Chondrocyte (in vitro differentiated cells): Measurements from ENCODE around the gene INPP4A. TPM values are rescaled to one million over a fixed set of nuclear protein-coding genes. Genes with fewer than 3 reads are reported as not detected.
"Not testable (repeated sequence)": the region's sequence is repeated elsewhere in the genome, so short reads cannot be mapped to it uniquely, and the experiment has no call there.

Source experiments
- DNase-seq: peaks from one replicate; pipeline ENCODE4 v3.0.0; 2021; ENCODE audit warnings: mixed read lengths, low spot score
- H3K27ac Mint-ChIP-seq: one replicate; pipeline ENCODE4 v1.8.0; 2021; ENCODE audit warnings: mild to moderate bottlenecking, moderate library complexity, mixed read lengths; ENCODE audit not compliant: unreplicated experiment
- H3K27me3 Mint-ChIP-seq: 2 replicates; pipeline ENCODE4 v1.8.0; 2021; ENCODE audit warnings: low read depth, mixed read lengths
- H3K36me3 Mint-ChIP-seq: 2 replicates; pipeline ENCODE4 v1.8.0; 2021; ENCODE audit warnings: low read depth, mixed read lengths
- H3K4me1 Mint-ChIP-seq: 2 replicates; pipeline ENCODE4 v1.8.0; 2021; ENCODE audit warnings: low read depth, mild to moderate bottlenecking, mixed read lengths
- H3K4me3 Mint-ChIP-seq: one replicate; pipeline ENCODE4 v1.8.0; 2021; ENCODE audit warnings: mild to moderate bottlenecking, moderate library complexity, mixed read lengths; ENCODE audit not compliant: unreplicated experiment
- H3K9me3 Mint-ChIP-seq: 2 replicates; pipeline ENCODE4 v1.8.0; 2021; ENCODE audit warnings: low read depth, mixed read lengths
- CTCF ChIP-seq: fragments of 200-600 bp; sonication (generic); IDR thresholded peaks from 2 replicates; pipeline ENCODE4 v1.5.0; 2021; ENCODE audit warnings: antibody characterized with exemption, mild to moderate bottlenecking, moderate library complexity
- total RNA-seq: library from RNA; stranded (reverse); gene quantifications from 3 replicates; pipeline ENCODE4 v1.2.1, GENCODE V29; 2021

The INPP4A gene
- total RNA-seq, 1 donor from 2014 or later, result 26.1 TPM

GRCh38 chr2:98432145-98432544 lies 12.5 kb upstream of the INPP4A start:
- H3K27me3 Mint-ChIP-seq, result peaks cover 17% of the 10 kb centered on the region
- no peaks in the 10 kb centered on the region for H3K4me1 Mint-ChIP-seq
- peaks cover 9% of the 10 kb centered on the region for H3K9me3 Mint-ChIP-seq
- no peaks in the 10 kb centered on the region for H3K36me3 Mint-ChIP-seq
- no peak for DNase-seq
- no peak overlapping the region for H3K4me3 Mint-ChIP-seq
- H3K27ac Mint-ChIP-seq, result no peak overlapping the region
- no peak for TF ChIP-seq CTCF

- no peak overlapping the region for H3K27ac Mint-ChIP-seq
- H3K36me3 Mint-ChIP-seq, result no peaks in the 10 kb centered on the region
- DNase-seq, result no peak
- H3K4me3 Mint-ChIP-seq, result no peak overlapping the region
- H3K9me3 Mint-ChIP-seq, result peaks cover 12% of the 10 kb centered on the region
- TF ChIP-seq CTCF, result no peak
- no peaks in the 10 kb centered on the region for H3K4me1 Mint-ChIP-seq
- H3K27me3 Mint-ChIP-seq, result peaks cover 12% of the 10 kb centered on the region
These were observed 11.2 kb upstream of the INPP4A start for GRCh38 chr2:98433363-98433964.

- peaks cover 22% of the 10 kb centered on the region for H3K9me3 Mint-ChIP-seq
- H3K4me3 Mint-ChIP-seq, result no peak overlapping the region
- peaks cover 16% of the 10 kb centered on the region for H3K27me3 Mint-ChIP-seq
- H3K27ac Mint-ChIP-seq, result no peak overlapping the region
- DNase-seq, result no peak
- H3K36me3 Mint-ChIP-seq, result peaks cover 6% of the 10 kb centered on the region
- TF ChIP-seq CTCF, result no peak
- H3K4me1 Mint-ChIP-seq, result no peaks in the 10 kb centered on the region
These were observed 10.2 kb upstream of the INPP4A start for GRCh38 chr2:98434492-98434891.

- H3K27ac Mint-ChIP-seq, DNase-seq, H3K4me1 Mint-ChIP-seq, H3K4me3 Mint-ChIP-seq, H3K36me3 Mint-ChIP-seq: not testable (repeated sequence)
- peaks cover 22% of the 10 kb centered on the region for H3K27me3 Mint-ChIP-seq
- peaks cover 26% of the 10 kb centered on the region for H3K9me3 Mint-ChIP-seq
These were observed 9.0 kb upstream of the INPP4A start for GRCh38 chr2:98435670-98436069.

GRCh38 chr2:98436734-98437133 lies 7.9 kb upstream of the INPP4A start:
- Mint-ChIP-seq H3K4me3 (no peak overlapping the region), H3K36me3 (peaks cover 6% of the 10 kb centered on the region), H3K27ac (no peak overlapping the region), H3K4me1 (no peaks in the 10 kb centered on the region), H3K27me3 (peaks cover 20% of the 10 kb centered on the region), H3K9me3 (peaks cover 26% of the 10 kb centered on the region)
- no peak for DNase-seq
- no peak for TF ChIP-seq CTCF
